CD4-positive, CD25-positive, alpha-beta regulatory T cell (primary cell): ENCODE measurements around the gene ADAM12. TPM values are rescaled to one million over a fixed set of nuclear protein-coding genes. Genes with fewer than 3 reads are reported as not detected.
"Not testable (repeated sequence)": the region's sequence is repeated elsewhere in the genome, so short reads cannot be mapped to it uniquely, and the experiment has no call there.

Experiments used
- ATAC-seq, 2 donors: fragments of 150-1000 bp; cut with Tn5 transposase; one replicate each; pipeline ENCODE4 v1.10.0; 2021; ENCODE audit warnings: low read depth in 2 of 2, moderate number of reproducible peaks in 2 of 2, moderate library complexity in 1 of 2
- DNase-seq, 3 donors: peaks; one replicate each; pipeline versions ENCODE4 v3.0.0 to v3.0.0-alpha.2; 2012 to 2022; ENCODE audit warnings: mixed read lengths in 1 of 3
- H3K27ac ChIP-seq: one replicate; pipeline ENCODE4 v1.7.0; 2013; ENCODE audit warnings: mild to moderate bottlenecking, low read length; ENCODE audit not compliant: insufficient read depth, poor library complexity, severe bottlenecking
- H3K27me3 ChIP-seq: one replicate; pipeline ENCODE4 v1.7.0; 2013; ENCODE audit warnings: low read length; ENCODE audit not compliant: control insufficient read depth, insufficient read depth
- H3K36me3 ChIP-seq: one replicate; pipeline ENCODE4 v1.7.0; 2013; ENCODE audit warnings: mild to moderate bottlenecking, low read length, moderate library complexity; ENCODE audit not compliant: control insufficient read depth, insufficient read depth
- H3K4me1 ChIP-seq: 2 replicates; pipeline ENCODE4 v1.7.0; 2013; ENCODE audit warnings: mild to moderate bottlenecking, low read length; ENCODE audit not compliant: insufficient read depth, control insufficient read depth, poor library complexity, severe bottlenecking
- H3K4me3 ChIP-seq: one replicate; pipeline ENCODE4 v1.7.0; 2013; ENCODE audit warnings: low read depth, mild to moderate bottlenecking, low read length, moderate library complexity
- H3K9me3 ChIP-seq, 2 experiments: 1 replicate in 1 of 2; 2 replicates in 1 of 2; pipeline ENCODE4 v1.7.0; 2013; ENCODE audit warnings: low read length in 2 of 2, mild to moderate bottlenecking in 1 of 2, moderate library complexity in 1 of 2; ENCODE audit not compliant: control insufficient read depth in 2 of 2
- H3K27ac Mint-ChIP-seq, 3 donors: one replicate each; pipeline ENCODE4 v1.8.0; 2020 to 2022; ENCODE audit warnings: mild to moderate bottlenecking in 3 of 3, mixed read lengths in 3 of 3, moderate library complexity in 2 of 3
- H3K27me3 Mint-ChIP-seq: one replicate; pipeline ENCODE4 v1.8.0; 2022; ENCODE audit warnings: mild to moderate bottlenecking, mixed read lengths
- H3K36me3 Mint-ChIP-seq: one replicate; pipeline ENCODE4 v1.8.0; 2020; ENCODE audit warnings: mixed read lengths
- H3K4me1 Mint-ChIP-seq, 4 donors: one replicate each; pipeline ENCODE4 v1.8.0; 2020 to 2022; ENCODE audit warnings: mixed read lengths in 4 of 4, mild to moderate bottlenecking in 1 of 4
- H3K4me3 Mint-ChIP-seq, 4 donors: one replicate each; pipeline ENCODE4 v1.8.0; 2020 to 2022; ENCODE audit warnings: mild to moderate bottlenecking in 4 of 4, mixed read lengths in 4 of 4, moderate library complexity in 3 of 4
- H3K9me3 Mint-ChIP-seq, 7 donors: one replicate each; pipeline ENCODE4 v1.8.0; 2020 to 2022; ENCODE audit warnings: mixed read lengths in 7 of 7, mild to moderate bottlenecking in 3 of 7, moderate library complexity in 2 of 7
- polyA plus RNA-seq, 4 donors: library from polyadenylated mRNA; unstranded; fragments of 300-500 nt; fragmentation: Illumina TruSeq; gene quantifications; one replicate each; pipeline ENCODE4 v1.2.3, GENCODE V29; 2021
- total RNA-seq: library from RNA; stranded (reverse); gene quantifications from one replicate; pipeline ENCODE4 v1.2.3, GENCODE V29; 2022

ADAM12 gene
- total and polyA plus RNA-seq, 5 donors from 2014 or later: 1.3 to 3.8 (median 1.9) TPM

GRCh38 chr10:126181626-126182025 lies 206.7 kb downstream of the ADAM12 start:
- Histone ChIP-seq H3K27me3 (no peaks in the 10 kb centered on the region), H3K36me3 (no peaks in the 10 kb centered on the region), H3K27ac (no peak overlapping the region), H3K9me3 (no peaks in the 10 kb centered on the region), H3K4me3 (no peak overlapping the region), H3K4me1 (no peaks in the 10 kb centered on the region)
- Mint-ChIP-seq H3K4me3 (no peak overlapping the region), H3K9me3 (peaks cover 0 to 3% (median 0%) of the 10 kb centered on the region in 7 donors), H3K27me3 (peaks cover 4% of the 10 kb centered on the region), H3K4me1 (peaks cover 0 to 2% (median 0%) of the 10 kb centered on the region in 4 donors), H3K36me3 (no peaks in the 10 kb centered on the region), H3K27ac (no peak overlapping the region)
- DNase-seq (no peak), ATAC-seq (no peak)

DNA sequence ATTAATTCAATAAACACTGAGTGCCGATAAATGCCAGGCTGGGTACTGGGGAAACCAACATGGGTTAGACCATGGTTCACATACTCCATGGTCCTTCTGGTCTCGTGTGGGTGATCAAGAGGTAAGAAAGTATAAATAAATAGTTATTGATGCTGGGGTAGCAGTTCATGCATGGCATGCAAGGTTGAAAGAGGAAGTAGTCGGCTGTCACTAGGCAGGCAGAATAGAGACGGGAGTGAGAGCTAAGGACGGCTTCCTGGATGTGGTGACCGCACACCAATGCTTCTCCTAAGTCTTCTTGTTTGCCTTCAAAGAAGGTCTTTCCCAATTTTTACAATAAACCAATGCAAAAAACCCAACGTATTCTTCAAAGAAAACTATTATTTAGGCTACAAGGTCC lies 208.6 kb downstream of the ADAM12 start:
- Mint-ChIP-seq H3K36me3 (no peaks in the 10 kb centered on the region), H3K9me3 (peaks cover 0 to 3% (median 0%) of the 10 kb centered on the region in 7 donors), H3K4me1 (peaks cover 0 to 2% (median 0%) of the 10 kb centered on the region in 4 donors), H3K4me3 (no peak overlapping the region), H3K27me3 (peaks cover 11% of the 10 kb centered on the region), H3K27ac (no peak overlapping the region)
- H3K27ac ChIP-seq: no peak overlapping the region
- ATAC-seq (no peak), DNase-seq (no peak)
- H3K36me3 ChIP-seq: no peaks in the 10 kb centered on the region
- H3K4me3 ChIP-seq: no peak overlapping the region
- no peaks in the 10 kb centered on the region for H3K9me3 ChIP-seq
- no peaks in the 10 kb centered on the region for H3K4me1 ChIP-seq
- no peaks in the 10 kb centered on the region for H3K27me3 ChIP-seq

DNA sequence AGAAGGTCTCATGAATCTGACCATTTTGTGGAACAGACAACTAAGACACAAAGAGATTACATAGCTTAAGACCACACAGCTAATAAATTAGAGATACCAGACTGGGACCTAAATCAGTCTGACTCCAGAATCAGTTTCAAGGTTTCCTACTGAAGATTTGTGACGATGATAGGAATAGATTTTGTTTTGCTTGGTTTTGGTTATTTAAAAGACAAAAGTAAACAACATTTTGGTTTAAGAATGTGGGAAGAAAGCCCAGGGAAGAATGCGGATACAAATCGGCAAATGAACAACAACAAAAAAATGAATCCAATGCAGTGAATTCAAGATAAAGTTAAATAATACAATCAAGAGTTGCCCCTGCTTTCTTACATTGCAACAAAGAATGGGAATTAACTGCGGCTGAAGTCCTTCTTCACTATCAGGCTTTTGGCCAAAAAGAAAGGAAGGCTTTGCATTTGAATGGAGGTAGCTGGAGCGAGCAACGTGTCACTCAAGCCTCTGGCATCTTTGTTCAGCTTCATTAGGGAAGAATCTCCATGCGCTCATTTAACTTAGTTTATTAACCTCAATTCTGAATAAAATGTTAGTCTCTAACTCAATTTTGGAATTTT lies 210.8 kb downstream of the ADAM12 start:
- H3K36me3 Mint-ChIP-seq: no peaks in the 10 kb centered on the region
- no peaks in the 10 kb centered on the region for H3K9me3 ChIP-seq
- no peaks in the 10 kb centered on the region for H3K36me3 ChIP-seq
- H3K4me1 ChIP-seq: no peaks in the 10 kb centered on the region
- H3K27me3 ChIP-seq: no peaks in the 10 kb centered on the region
- H3K27ac Mint-ChIP-seq: no peak overlapping the region
- no peak overlapping the region for H3K27ac ChIP-seq
- no peak for ATAC-seq
- H3K4me1 Mint-ChIP-seq: peaks cover 0 to 2% (median 0%) of the 10 kb centered on the region in 4 donors
- H3K9me3 Mint-ChIP-seq: peaks cover 0 to 8% (median 0%) of the 10 kb centered on the region in 7 donors
- DNase-seq: no peak
- H3K27me3 Mint-ChIP-seq: peaks cover 9% of the 10 kb centered on the region
- H3K4me3 Mint-ChIP-seq: no peak overlapping the region
- no peak overlapping the region for H3K4me3 ChIP-seq

GRCh38 chr10:126175641-126176262 lies 212.5 kb downstream of the ADAM12 start:
- Mint-ChIP-seq H3K4me3 (no peak overlapping the region), H3K27ac (no peak overlapping the region), H3K9me3 (peaks cover 0 to 5% (median 0%) of the 10 kb centered on the region in 7 donors), H3K27me3 (peaks cover 7% of the 10 kb centered on the region), H3K4me1 (peaks cover 0 to 2% (median 0%) of the 10 kb centered on the region in 4 donors), H3K36me3 (no peaks in the 10 kb centered on the region)
- H3K27ac ChIP-seq: no peak overlapping the region
- no peak for ATAC-seq
- no peaks in the 10 kb centered on the region for H3K4me1 ChIP-seq
- H3K27me3 ChIP-seq: no peaks in the 10 kb centered on the region
- no peaks in the 10 kb centered on the region for H3K9me3 ChIP-seq
- DNase-seq: no peak
- H3K4me3 ChIP-seq: no peak overlapping the region
- H3K36me3 ChIP-seq: no peaks in the 10 kb centered on the region

DNA sequence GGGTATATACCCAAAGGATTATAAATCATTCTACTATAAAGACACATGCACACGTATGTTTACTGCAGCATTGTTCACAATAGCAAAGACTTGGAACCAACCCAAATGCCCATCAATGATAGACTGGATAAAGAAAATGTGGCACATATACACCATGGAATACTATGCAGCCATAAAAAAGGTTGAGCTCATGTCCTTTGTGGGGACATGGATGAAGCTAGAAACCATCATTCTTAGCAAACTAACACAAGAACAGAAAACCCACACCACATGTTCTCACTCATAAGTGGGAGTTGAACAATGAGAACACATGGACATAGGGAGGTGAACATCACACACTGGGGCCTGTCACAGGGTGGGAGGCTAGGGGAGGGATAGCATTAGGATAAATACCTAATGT lies 215.5 kb downstream of the ADAM12 start:
- not testable (repeated sequence) for H3K27ac ChIP-seq, H3K9me3 Mint-ChIP-seq, ATAC-seq, H3K4me3 Mint-ChIP-seq, H3K36me3 ChIP-seq, H3K9me3 ChIP-seq, H3K4me1 ChIP-seq, H3K4me3 ChIP-seq, H3K27me3 ChIP-seq, H3K4me1 Mint-ChIP-seq, DNase-seq, H3K36me3 Mint-ChIP-seq
- H3K27ac Mint-ChIP-seq: peak overlapping the region in 1 of 3 donors; percentile 60
- peaks cover 16% of the 10 kb centered on the region for H3K27me3 Mint-ChIP-seq

DNA sequence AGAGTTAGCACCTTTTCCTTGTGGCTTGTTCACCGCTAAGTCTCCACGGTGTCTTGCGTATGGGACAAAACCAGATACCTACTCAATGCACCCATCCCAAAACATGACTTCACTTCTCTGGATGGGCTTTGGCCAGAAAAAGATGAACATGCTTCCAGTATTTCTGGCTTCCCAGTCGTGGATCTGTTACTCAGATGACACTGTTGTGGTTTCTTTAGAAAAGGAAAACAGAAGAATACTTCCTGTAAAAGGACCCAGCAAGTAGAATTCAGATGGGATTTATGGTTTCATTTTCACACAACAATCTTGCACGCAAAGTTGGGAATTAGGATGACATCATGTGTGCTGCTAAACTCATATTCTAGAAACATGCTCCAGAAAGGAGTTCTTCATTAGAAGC lies 216.7 kb downstream of the ADAM12 start:
- H3K4me3 Mint-ChIP-seq: no peak overlapping the region
- no peak overlapping the region for H3K27ac ChIP-seq
- ATAC-seq (no peak), DNase-seq (no peak)
- peaks cover 19% of the 10 kb centered on the region for H3K27me3 Mint-ChIP-seq
- peaks cover 3% of the 10 kb centered on the region for H3K36me3 Mint-ChIP-seq
- H3K4me1 Mint-ChIP-seq: peaks cover 0 to 5% (median 0%) of the 10 kb centered on the region in 4 donors
- H3K27ac Mint-ChIP-seq: no peak overlapping the region
- peaks cover 0 to 5% (median 0%) of the 10 kb centered on the region in 7 donors for H3K9me3 Mint-ChIP-seq
- H3K27me3 ChIP-seq: no peaks in the 10 kb centered on the region
- H3K4me3 ChIP-seq: no peak overlapping the region
- H3K36me3 ChIP-seq: no peaks in the 10 kb centered on the region
- H3K9me3 ChIP-seq: no peaks in the 10 kb centered on the region
- H3K4me1 ChIP-seq: no peaks in the 10 kb centered on the region

DNA sequence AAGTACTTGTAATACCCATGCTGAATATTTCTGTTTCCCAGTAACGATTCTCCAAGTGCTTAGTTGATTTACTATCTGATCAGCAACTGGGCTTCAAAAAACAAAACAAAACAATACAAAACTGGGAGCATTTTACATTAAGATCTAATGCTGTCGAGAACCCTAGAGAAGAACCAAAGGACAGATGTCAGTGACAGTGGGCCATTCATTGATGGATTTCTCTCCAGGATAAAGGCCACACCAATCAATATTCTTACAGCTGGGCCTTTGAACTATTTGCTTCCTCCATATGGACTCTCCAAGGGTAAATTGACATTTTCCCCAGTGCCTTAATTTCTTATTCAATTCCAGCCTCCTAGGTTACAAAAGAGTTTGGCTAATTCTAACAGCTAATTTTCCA lies 217.5 kb downstream of the ADAM12 start:
- Histone ChIP-seq H3K4me1 (no peaks in the 10 kb centered on the region), H3K27ac (no peak overlapping the region), H3K4me3 (no peak overlapping the region), H3K36me3 (no peaks in the 10 kb centered on the region), H3K27me3 (no peaks in the 10 kb centered on the region), H3K9me3 (no peaks in the 10 kb centered on the region)
- Mint-ChIP-seq H3K4me3 (no peak overlapping the region), H3K27me3 (peaks cover 22% of the 10 kb centered on the region), H3K36me3 (peaks cover 3% of the 10 kb centered on the region), H3K4me1 (peaks cover 0 to 6% (median 0%) of the 10 kb centered on the region in 4 donors), H3K27ac (no peak overlapping the region), H3K9me3 (peaks cover 0 to 5% (median 0%) of the 10 kb centered on the region in 7 donors)
- DNase-seq: no peak
- ATAC-seq: no peak

GRCh38 chr10:126170371-126170770 lies 217.9 kb downstream of the ADAM12 start:
- Mint-ChIP-seq H3K36me3 (peaks cover 3% of the 10 kb centered on the region), H3K4me1 (peaks cover 0 to 6% (median 0%) of the 10 kb centered on the region in 4 donors), H3K9me3 (peaks cover 0 to 5% (median 0%) of the 10 kb centered on the region in 7 donors), H3K4me3 (no peak overlapping the region), H3K27me3 (peaks cover 18% of the 10 kb centered on the region), H3K27ac (no peak overlapping the region)
- Histone ChIP-seq H3K4me3 (no peak overlapping the region), H3K9me3 (no peaks in the 10 kb centered on the region), H3K27me3 (no peaks in the 10 kb centered on the region), H3K27ac (no peak overlapping the region), H3K36me3 (no peaks in the 10 kb centered on the region), H3K4me1 (no peaks in the 10 kb centered on the region)
- no peak for ATAC-seq
- no peak for DNase-seq
